ENCODE results near the gene SERPIND1. TPM values are rescaled to one million over a fixed set of nuclear protein-coding genes. Genes with fewer than 3 reads are reported as not detected.

SERPIND1 gene
- total RNA-seq, 1 donor from 2014 or later: not detected

GRCh38 chr22:20758688-20759087 lies 15.2 kb upstream of the SERPIND1 start:
- no peak overlapping the region for H3K27ac ChIP-seq
- no peaks in the 10 kb centered on the region for H3K9me3 ChIP-seq
- no peaks in the 10 kb centered on the region for H3K4me1 ChIP-seq
- H3K36me3 ChIP-seq: peaks cover 35 to 70% of the 10 kb centered on the region in 2 donors
- TF ChIP-seq, protein P1, sequence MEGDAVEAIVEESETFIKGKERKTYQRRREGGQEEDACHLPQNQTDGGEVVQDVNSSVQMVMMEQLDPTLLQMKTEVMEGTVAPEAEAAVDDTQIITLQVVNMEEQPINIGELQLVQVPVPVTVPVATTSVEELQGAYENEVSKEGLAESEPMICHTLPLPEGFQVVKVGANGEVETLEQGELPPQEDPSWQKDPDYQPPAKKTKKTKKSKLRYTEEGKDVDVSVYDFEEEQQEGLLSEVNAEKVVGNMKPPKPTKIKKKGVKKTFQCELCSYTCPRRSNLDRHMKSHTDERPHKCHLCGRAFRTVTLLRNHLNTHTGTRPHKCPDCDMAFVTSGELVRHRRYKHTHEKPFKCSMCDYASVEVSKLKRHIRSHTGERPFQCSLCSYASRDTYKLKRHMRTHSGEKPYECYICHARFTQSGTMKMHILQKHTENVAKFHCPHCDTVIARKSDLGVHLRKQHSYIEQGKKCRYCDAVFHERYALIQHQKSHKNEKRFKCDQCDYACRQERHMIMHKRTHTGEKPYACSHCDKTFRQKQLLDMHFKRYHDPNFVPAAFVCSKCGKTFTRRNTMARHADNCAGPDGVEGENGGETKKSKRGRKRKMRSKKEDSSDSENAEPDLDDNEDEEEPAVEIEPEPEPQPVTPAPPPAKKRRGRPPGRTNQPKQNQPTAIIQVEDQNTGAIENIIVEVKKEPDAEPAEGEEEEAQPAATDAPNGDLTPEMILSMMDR (IDR thresholded peaks at IDR 0.05): no peak
- H3K4me3 ChIP-seq: no peak overlapping the region
- no peak for DNase-seq (ENCODE audit: low spot score in 2 of 2)
- intact Hi-C loops (cut with DNase I): no loop called here
- H3K27me3 ChIP-seq: no peaks in the 10 kb centered on the region

GRCh38 chr22:20760084-20760483 lies 13.8 kb upstream of the SERPIND1 start:
- H3K4me1 ChIP-seq: no peaks in the 10 kb centered on the region
- H3K36me3 ChIP-seq: peaks cover 49 to 81% of the 10 kb centered on the region in 2 donors
- no peak overlapping the region for H3K27ac ChIP-seq
- DNase-seq (ENCODE audit: low spot score in 2 of 2): no peak
- H3K9me3 ChIP-seq: no peaks in the 10 kb centered on the region
- intact Hi-C loops (cut with DNase I): no loop called here
- H3K4me3 ChIP-seq: no peak overlapping the region
- no peaks in the 10 kb centered on the region for H3K27me3 ChIP-seq
- TF ChIP-seq, protein P1 (IDR thresholded peaks at IDR 0.05): no peak

- Histone ChIP-seq H3K27ac (no peak overlapping the region), H3K4me3 (no peak overlapping the region), H3K36me3 (peaks cover 57 to 85% of the 10 kb centered on the region in 2 donors), H3K9me3 (no peaks in the 10 kb centered on the region), H3K27me3 (no peaks in the 10 kb centered on the region), H3K4me1 (no peaks in the 10 kb centered on the region)
- TF ChIP-seq, protein P1 (IDR thresholded peaks at IDR 0.05): no peak
- DNase-seq (ENCODE audit: low spot score in 2 of 2): no peak
- intact Hi-C loops (cut with DNase I): no loop called here
Observed at GRCh38 chr22:20761536-20761935, 12.4 kb upstream of the SERPIND1 start.

- DNase-seq (ENCODE audit: low spot score in 2 of 2): no peak
- TF ChIP-seq, protein P1 (IDR thresholded peaks at IDR 0.05): no peak
- H3K4me1 ChIP-seq: no peaks in the 10 kb centered on the region
- no peak overlapping the region for H3K27ac ChIP-seq
- intact Hi-C loops (cut with DNase I): no loop called here
- H3K9me3 ChIP-seq: no peaks in the 10 kb centered on the region
- no peak overlapping the region for H3K4me3 ChIP-seq
- no peaks in the 10 kb centered on the region for H3K27me3 ChIP-seq
- peaks cover 52 to 77% of the 10 kb centered on the region in 2 donors for H3K36me3 ChIP-seq
Observed at GRCh38 chr22:20762233-20762796, 11.6 kb upstream of the SERPIND1 start.

DNA sequence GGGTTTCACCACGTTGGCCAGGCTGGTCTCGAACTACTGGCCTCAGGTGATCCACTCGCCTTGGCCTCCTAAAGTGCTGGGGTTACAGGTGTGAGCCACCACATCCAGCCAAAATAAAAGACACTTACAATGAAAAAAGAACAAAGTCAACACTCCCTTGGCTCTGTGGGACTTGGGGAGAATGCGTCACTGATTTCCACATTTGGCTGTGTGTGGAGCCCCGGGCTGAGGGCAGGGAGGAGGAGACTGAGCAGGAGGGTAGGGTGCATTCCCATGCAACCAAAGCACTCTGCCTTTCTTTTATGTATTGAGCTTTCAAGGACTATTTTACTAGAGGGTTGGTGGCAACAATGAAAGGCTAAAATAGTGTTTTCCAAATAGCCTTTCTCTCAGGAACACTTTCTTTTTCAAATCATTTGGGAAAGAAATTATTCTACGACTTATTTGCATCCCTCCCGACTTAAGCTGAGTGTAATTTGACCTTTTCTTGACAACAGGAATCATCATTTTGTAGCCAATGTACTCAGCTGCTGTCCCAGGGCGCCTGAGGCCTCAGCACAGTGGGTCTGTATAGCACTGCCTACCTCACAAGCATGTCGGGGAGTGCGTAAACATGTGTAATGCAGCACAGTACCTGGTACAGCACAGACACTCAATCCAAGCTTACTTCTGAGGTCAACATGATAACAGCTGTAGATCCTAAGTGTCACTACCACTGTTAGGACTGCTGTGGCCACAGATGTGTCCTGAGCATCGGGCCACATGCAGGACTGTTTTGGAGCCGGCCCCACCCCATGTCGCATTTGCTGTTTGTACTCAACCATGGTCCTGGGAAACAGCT lies 10.1 kb upstream of the SERPIND1 start:
- Histone ChIP-seq H3K4me1 (no peaks in the 10 kb centered on the region), H3K27me3 (no peaks in the 10 kb centered on the region), H3K9me3 (no peaks in the 10 kb centered on the region), H3K36me3 (peaks cover 48 to 73% of the 10 kb centered on the region in 2 donors), H3K27ac (no peak overlapping the region), H3K4me3 (no peak overlapping the region)
- TF ChIP-seq, protein P1 (IDR thresholded peaks at IDR 0.05): no peak
- no peak for DNase-seq (ENCODE audit: low spot score in 2 of 2)
- intact Hi-C loops (cut with DNase I): no loop called here
